HepG2 (cell line): Measurements from ENCODE around the gene KCNJ2. TPM values are rescaled to one million over a fixed set of nuclear protein-coding genes. Genes with fewer than 3 reads are reported as not detected.

ENCODE experiments used
- ATAC-seq: fragments of 200-7000 bp; cut with Tn5 transposase; 3 replicates; pipeline ENCODE4 v1.9.1; 2020; ENCODE audit warnings: mild to moderate bottlenecking, moderate library complexity
- BruUV-seq: library from RNA; stranded (reverse); fragments of 400-500 nt; replicated peaks from 2 replicates; lab custom pipeline; 2021; lab: Mats Ljungman, UMichigan
- CTCF ChIA-PET: fragments of 300-600 bp; formaldehyde crosslinking; extraction: SDS; loops from one replicate; lab custom pipeline; 2021; ENCODE audit warnings: low total read pairs, inconsistent platforms, low intra/inter-chr PET ratio; lab: Yijun Ruan, JAX
- POLR2A ChIA-PET: fragments of 350-600 bp; sonication (Branson Sonifier 250); formaldehyde crosslinking; loops from one replicate; lab custom pipeline; 2020; ENCODE audit warnings: antibody characterized with exemption, inconsistent platforms; lab: Yijun Ruan, JAX
- DNase-seq: peaks from one replicate; pipeline ENCODE4 v3.0.0-alpha.2; 2015; ENCODE audit warnings: low spot score
- FAIRE-seq: peaks from 3 replicates; lab custom pipeline; 2011; peaks lifted over from hg19 to GRCh38; lab: Jason Lieb, UNC
- H2AFZ ChIP-seq: one replicate; pipeline ENCODE4 v1.6.1; 2011; ENCODE audit warnings: low read length, inconsistent platforms
- H3K27ac ChIP-seq: fragments of 300-600 bp; 3 replicates; pipeline ENCODE4 v1.8.0; 2011; ENCODE audit warnings: mixed run types, mild to moderate bottlenecking, mixed read lengths, low read length, inconsistent platforms; ENCODE audit not compliant: insufficient read depth; ENCODE audit errors: extremely low read length
- H3K27me3 ChIP-seq, 2 experiments: fragments of 200-600 bp in 1 of 2; 2 replicates in 1 of 2; 3 replicates in 1 of 2; pipeline versions ENCODE4 v1.6.0 to v1.8.0; 2011; ENCODE audit warnings: low read length in 2 of 2, mild to moderate bottlenecking in 2 of 2, moderate library complexity in 2 of 2, inconsistent platforms in 1 of 2; ENCODE audit not compliant: insufficient read depth in 2 of 2, control insufficient read depth in 1 of 2
- H3K36me3 ChIP-seq, 2 experiments: fragments of 200-600 bp in 1 of 2; replicated peaks in 1 of 2; 2 replicates in 1 of 2; 3 replicates in 1 of 2; pipeline versions ENCODE4 v1.5.1 to v1.8.0; 2011; ENCODE audit warnings: low read length in 2 of 2, inconsistent platforms in 1 of 2; ENCODE audit not compliant: insufficient read depth in 2 of 2, control insufficient read depth in 1 of 2
- H3K4me1 ChIP-seq: 2 replicates; pipeline ENCODE4 v1.5.1; 2012; ENCODE audit warnings: low read length, inconsistent platforms; ENCODE audit not compliant: insufficient read depth
- H3K4me2 ChIP-seq: 2 replicates; pipeline ENCODE4 v1.6.0; 2011; ENCODE audit warnings: low read depth, low read length, inconsistent platforms
- H3K4me3 ChIP-seq, 3 experiments: fragments of 200-600 bp in 1 of 3; sonication (generic), shearing (Covaris generic) in 1 of 3; replicated peaks in 1 of 3; 2 replicates each; pipeline ENCODE4 v1.5.1; 2011 to 2016; ENCODE audit warnings: low read length in 3 of 3, inconsistent platforms in 2 of 3, low read depth in 2 of 3, mild to moderate bottlenecking in 2 of 3, control low read depth in 1 of 3, mixed read lengths in 1 of 3; ENCODE audit not compliant: insufficient read depth in 1 of 3
- H3K79me2 ChIP-seq: one replicate; pipeline ENCODE4 v1.6.1; 2011; ENCODE audit warnings: low read length, inconsistent platforms; ENCODE audit not compliant: insufficient read depth
- H3K9ac ChIP-seq: 2 replicates; pipeline ENCODE4 v1.6.0; 2011; ENCODE audit warnings: mild to moderate bottlenecking, low read depth, low read length, inconsistent platforms; ENCODE audit not compliant: insufficient read depth
- H3K9me3 ChIP-seq: 2 replicates; pipeline ENCODE4 v1.5.1; 2012; ENCODE audit warnings: mild to moderate bottlenecking, low read length
- H4K20me1 ChIP-seq: 2 replicates; pipeline ENCODE4 v1.6.0; 2011; ENCODE audit warnings: inconsistent platforms, mild to moderate bottlenecking, low read length, moderate library complexity; ENCODE audit not compliant: insufficient read depth
- HMGXB4 ChIP-seq, 2 experiments: sonication (generic) in 1 of 2; formaldehyde crosslinking in 1 of 2; IDR thresholded peaks; 2 replicates each; pipeline versions ENCODE4 v1.4.0 to v1.6.1; 2018 to 2020; ENCODE audit warnings: missing genetic modification reagents in 2 of 2, borderline replicate concordance in 1 of 2, low read depth in 1 of 2, mild to moderate bottlenecking in 1 of 2, missing biosample characterization in 1 of 2
- HNRNPK ChIP-seq: fragments of 200-400 bp; formaldehyde crosslinking; IDR thresholded peaks from 2 replicates; pipeline ENCODE4 v1.6.1; 2018; ENCODE audit warnings: low read length, low read depth, moderate library complexity, mild to moderate bottlenecking; ENCODE audit not compliant: poor library complexity, severe bottlenecking
- HOXA5 ChIP-seq: sonication (generic); formaldehyde crosslinking; IDR thresholded peaks from 2 replicates; pipeline ENCODE4 v1.4.0; 2020; ENCODE audit warnings: missing genetic modification reagents
- MAFG ChIP-seq: sonication (generic); formaldehyde crosslinking; IDR thresholded peaks from 2 replicates; pipeline ENCODE4 v1.5.1; 2020; ENCODE audit warnings: mild to moderate bottlenecking, missing genetic modification reagents
- MXD4 ChIP-seq: IDR thresholded peaks from 2 replicates; pipeline ENCODE4 v1.6.1; 2016; ENCODE audit warnings: mild to moderate bottlenecking, missing biosample characterization, missing genetic modification reagents
- NFATC3 ChIP-seq: sonication (generic); formaldehyde crosslinking; IDR thresholded peaks from 2 replicates; pipeline ENCODE4 v1.5.1; 2020; ENCODE audit warnings: mild to moderate bottlenecking, missing genetic modification reagents
- PCBP1 ChIP-seq: fragments of 200-400 bp; formaldehyde crosslinking; IDR thresholded peaks from 2 replicates; pipeline ENCODE4 v1.6.1; 2017; ENCODE audit warnings: mild to moderate bottlenecking, low read depth, low read length, borderline replicate concordance
- PCBP2 ChIP-seq: fragments of 200-400 bp; formaldehyde crosslinking; optimal IDR thresholded peaks from 2 replicates; pipeline ENCODE3; 2018; ENCODE audit warnings: low read length, low read depth; ENCODE audit not compliant: poor library complexity, severe bottlenecking
- U2AF1 ChIP-seq: fragments of 200-400 bp; formaldehyde crosslinking; optimal IDR thresholded peaks from 2 replicates; pipeline ENCODE3; 2017; ENCODE audit warnings: mild to moderate bottlenecking, low read depth, low read length
- ZNF17 ChIP-seq: sonication (generic); formaldehyde crosslinking; IDR thresholded peaks from 2 replicates; pipeline ENCODE4 v1.5.0; 2020; ENCODE audit warnings: mild to moderate bottlenecking, missing genetic modification reagents
- ZNF496 ChIP-seq: sonication (generic); formaldehyde crosslinking; IDR thresholded peaks from 2 replicates; pipeline ENCODE4 v1.8.1; 2023; ENCODE audit warnings: mild to moderate bottlenecking, moderate library complexity, missing genetic modification reagents; ENCODE audit not compliant: insufficient replicate concordance
- ZNF562 ChIP-seq: sonication (generic); formaldehyde crosslinking; IDR thresholded peaks from 2 replicates; pipeline ENCODE4 v1.8.0; 2022; ENCODE audit warnings: missing genetic modification reagents, borderline replicate concordance
- WGBS: methylation state at CpG from one replicate; pipeline ENCODE4 v1.1.6; 2017; ENCODE audit warnings: low lambda C conversion rate; 5-methylcytosine and 5-hydroxymethylcytosine counted together
- in situ Hi-C: cut with HindIII; loops from 2 replicates; pipeline ENCODE4 v1.10.0; 2017; ENCODE audit warnings: low pct_unique_long_range_greater_than_20kb; ENCODE audit not compliant: extremely low pct_ligation_motif_present
- intact Hi-C: fragments of 100-400 bp; cut with micrococcal nuclease; formaldehyde crosslinking; loops from one replicate; pipeline ENCODE4 v1.10.0; 2022; ENCODE audit not compliant: unreplicated experiment
- polyA plus RNA-seq, 8 experiments: library from polyadenylated mRNA; depleted of rRNA in 3 of 8; stranded (reverse) in 7 of 8; unstranded in 1 of 8; fragments of >200 nt; fragmentation: Illumina TruSeq in 4 of 8; extraction: Trizol in 4 of 8; gene quantifications; 2 replicates each; pipeline versions ENCODE4 v1.2.1 to v1.2.3, GENCODE V29; 2011 to 2016; ENCODE audit warnings: low read depth in 4 of 8, missing spikeins in 1 of 8, mixed read lengths in 1 of 8; ENCODE audit not compliant: insufficient read depth in 1 of 8
- total RNA-seq, 5 experiments: library from RNA; depleted of rRNA; stranded (reverse); fragments of >200 nt; fragmentation: Illumina TruSeq; extraction: Trizol; gene quantifications; 2 replicates each; pipeline ENCODE4 v1.2.3, GENCODE V29; 2016; ENCODE audit warnings: low read depth in 1 of 5

KCNJ2 gene
- total and polyA plus RNA-seq, 2 of the 13 experiments (the other 11 are each of a cell fraction or from before 2014, with no cell fraction given) = not detected

- H3K4me2 ChIP-seq = no peak overlapping the region
- ChIA-PET POLR2A (no interaction called here), CTCF (no interaction called here)
Measured at GRCh38 chr17:70184207-70184606, 14.9 kb downstream of the KCNJ2 start.

GRCh38 chr17:70184770-70185169, 15.4 kb downstream of the KCNJ2 start:
- Histone ChIP-seq H2AFZ (no peak overlapping the region), H3K79me2 (no peaks in the 10 kb centered on the region), H3K4me3 (no peak overlapping the region), H3K36me3 (no peaks in the 10 kb centered on the region), H3K27me3 (no peaks in the 10 kb centered on the region), H3K9ac (no peak overlapping the region), H4K20me1 (no peaks in the 10 kb centered on the region), H3K9me3 (peaks cover 10% of the 10 kb centered on the region; the same call in 1 of the 2 replicates), H3K4me2 (no peak overlapping the region), H3K27ac (no peak overlapping the region), H3K4me1 (no peaks in the 10 kb centered on the region)
- ATAC-seq (no peak; the same call in 2 of the 3 replicates), DNase-seq (no peak), FAIRE-seq (peak; percentile 4)
- intact Hi-C loops = no loop called here
- in situ Hi-C loops = no loop called here
- POLR2A ChIA-PET = no interaction called here
- no peak for TF ChIP-seq NFATC3
- TF ChIP-seq HOXA5 (CRISPR knock-in tag) = no peak
- no peak for TF ChIP-seq ZNF496 (CRISPR knock-in tag)
- TF ChIP-seq MXD4 (CRISPR knock-in tag) = no peak
- no peak for TF ChIP-seq HMGXB4 (CRISPR knock-in tag; IDR thresholded peaks at IDR 0.05; ENCODE audit: borderline replicate concordance in 1 of 2, low read depth in 1 of 2)
- TF ChIP-seq ZNF562 (CRISPR knock-in tag) = no peak
- no peak for TF ChIP-seq ZNF17
- TF ChIP-seq MAFG = no peak
- CTCF ChIA-PET = no interaction called here
- no TSS peak for BruUV-seq
- WGBS = 6% methylated on average over 4 of the region's 4 CpGs

More at GRCh38 chr17:70184207-70184606, 14.9 kb downstream of the KCNJ2 start:
- DNase-seq (no peak), FAIRE-seq (no peak), ATAC-seq (no peak)
- no peaks in the 10 kb centered on the region for H4K20me1 ChIP-seq
- peaks cover 5% of the 10 kb centered on the region; the same call in 1 of the 2 replicates for H3K9me3 ChIP-seq
- no peaks in the 10 kb centered on the region for H3K4me1 ChIP-seq
- H3K79me2 ChIP-seq = no peaks in the 10 kb centered on the region
- H3K36me3 ChIP-seq = no peaks in the 10 kb centered on the region
- BruUV-seq = no TSS peak
- H3K4me3 ChIP-seq = no peak overlapping the region
- H3K27ac ChIP-seq = no peak overlapping the region
- TF ChIP-seq PCBP1 (peak; percentile 85; the same call in 1 of the 2 replicates), U2AF1 (no peak), HNRNPK (peak; percentile 99), PCBP2 (peak; percentile 60)
- in situ Hi-C loops (no loop called here), intact Hi-C loops (no loop called here)
- H3K27me3 ChIP-seq = no peaks in the 10 kb centered on the region
- H3K9ac ChIP-seq = no peak overlapping the region
- H2AFZ ChIP-seq = no peak overlapping the region
